A549 treated with Mapracorat at 1 μM for 4 hours (cell line): ENCODE results near the gene TBRG1. TPM values are rescaled to one million over a fixed set of nuclear protein-coding genes. Genes with fewer than 3 reads are reported as not detected.

ENCODE experiments used
- total RNA-seq: library from RNA; stranded (reverse); fragments of 200-300 nt; extraction: Qiagen RNA extraction; gene quantifications from 5 replicates; pipeline ENCODE4 v1.2.3, GENCODE V29; 2022

TBRG1 gene
- total RNA-seq = 15.7 to 18.2 TPM (median 16.2 TPM) in 5 replicates

GRCh38 chr11:124622531-124623451 lies at the start of gene TBRG1:
TSS of gene TBRG1 (plus strand) at chr11:124622864. CDS start at chr11:124623084, 220 bp downstream.

GRCh38 chr11:124611064-124611463 lies 11.6 kb upstream of the TBRG1 start, which contains the start of gene PANX3:
TSS of gene PANX3 (plus strand) at chr11:124611428. CDS start at chr11:124611557, 129 bp downstream.

GRCh38 chr11:124673333-124674167 lies 50.9 kb downstream of the TBRG1 start, which contains the start of the genes SIAE and SPA17:
TSS of gene SIAE (minus strand) at chr11:124673739. CDS start at chr11:124673708, 31 bp downstream.
TSS of gene SPA17 (plus strand) at chr11:124673904. CDS start at chr11:124675265, 1,361 bp downstream.

Other genes with a start within 250 kb of the TBRG1 start
- gene OR8B2, start 238.4 kb upstream of the TBRG1 start, total RNA-seq = not detected in 5 replicates
- gene OR8B3, start 223.8 kb upstream of the TBRG1 start, total RNA-seq = not detected in 5 replicates
- not detected in 5 replicates for gene OR8B4, start 198.0 kb upstream of the TBRG1 start, total RNA-seq
- not detected in 5 replicates for gene OR8B8, start 177.2 kb upstream of the TBRG1 start, total RNA-seq
- gene OR8B12, start 79.2 kb upstream of the TBRG1 start, total RNA-seq = not detected in 5 replicates
- not detected in 5 replicates for gene OR8A1, start 52.9 kb upstream of the TBRG1 start, total RNA-seq
- gene PANX3, start 11.4 kb upstream of the TBRG1 start, total RNA-seq = not detected in 5 replicates
- gene SIAE, start 50.9 kb downstream of the TBRG1 start, total RNA-seq = 13.0 to 17.2 TPM (median 14.6 TPM) in 5 replicates
- gene SPA17, start 51.0 kb downstream of the TBRG1 start, total RNA-seq = 16.6 to 30.9 TPM (median 18.9 TPM) in 5 replicates
- gene NRGN, start 117.1 kb downstream of the TBRG1 start, total RNA-seq = 6.4 to 10.9 TPM (median 9.7 TPM) in 5 replicates
- gene VSIG2, start 129.4 kb downstream of the TBRG1 start, total RNA-seq = not detected in 5 replicates
- 10.9 to 15.1 TPM (median 13.5 TPM) in 5 replicates for gene ESAM, start 139.4 kb downstream of the TBRG1 start, total RNA-seq
- gene MSANTD2, start 177.5 kb downstream of the TBRG1 start, total RNA-seq = 5.5 to 6.3 TPM (median 5.8 TPM) in 5 replicates
- gene ROBO3, start 242.6 kb downstream of the TBRG1 start, total RNA-seq = 2.2 to 2.8 TPM (median 2.6 TPM) in 5 replicates